ENCODE results near the gene C1orf74.

GRCh38 chr1:209817691-209818090 is 33.3 kb upstream of the C1orf74 start:
- TF ChIP-seq CTCF (IDR thresholded peaks at IDR 0.05; ENCODE audit: low read depth, low read length) = no peak
- no peak for TF ChIP-seq EZH2phosphoT487 (IDR thresholded peaks at IDR 0.05; ENCODE audit: low read depth)
